GM19023 (cell line): ENCODE data around the gene OGFOD2.
"Not testable (repeated sequence)": the region's sequence is repeated elsewhere in the genome, so short reads cannot be mapped to it uniquely, and the experiment has no call there.

Experiments used
- ATAC-seq: cut with Tn5 transposase; IDR thresholded peaks from one replicate; pipeline ENCODE4 v1.9.1; 2021; ENCODE audit warnings: mild to moderate bottlenecking, moderate library complexity; ENCODE audit not compliant: unreplicated experiment

Gene OGFOD2

GRCh38 chr12:122974892-122975789 lies at the start of gene OGFOD2:
Gene OGFOD2, plus strand, starts transcription at chr12:122975244. Its CDS starts 8 bp downstream, at chr12:122975252.
- ATAC-seq: peak; percentile 74

GRCh38 chr12:122927756-122928403 lies 47.2 kb upstream of the OGFOD2 start:
- ATAC-seq: no peak

DNA sequence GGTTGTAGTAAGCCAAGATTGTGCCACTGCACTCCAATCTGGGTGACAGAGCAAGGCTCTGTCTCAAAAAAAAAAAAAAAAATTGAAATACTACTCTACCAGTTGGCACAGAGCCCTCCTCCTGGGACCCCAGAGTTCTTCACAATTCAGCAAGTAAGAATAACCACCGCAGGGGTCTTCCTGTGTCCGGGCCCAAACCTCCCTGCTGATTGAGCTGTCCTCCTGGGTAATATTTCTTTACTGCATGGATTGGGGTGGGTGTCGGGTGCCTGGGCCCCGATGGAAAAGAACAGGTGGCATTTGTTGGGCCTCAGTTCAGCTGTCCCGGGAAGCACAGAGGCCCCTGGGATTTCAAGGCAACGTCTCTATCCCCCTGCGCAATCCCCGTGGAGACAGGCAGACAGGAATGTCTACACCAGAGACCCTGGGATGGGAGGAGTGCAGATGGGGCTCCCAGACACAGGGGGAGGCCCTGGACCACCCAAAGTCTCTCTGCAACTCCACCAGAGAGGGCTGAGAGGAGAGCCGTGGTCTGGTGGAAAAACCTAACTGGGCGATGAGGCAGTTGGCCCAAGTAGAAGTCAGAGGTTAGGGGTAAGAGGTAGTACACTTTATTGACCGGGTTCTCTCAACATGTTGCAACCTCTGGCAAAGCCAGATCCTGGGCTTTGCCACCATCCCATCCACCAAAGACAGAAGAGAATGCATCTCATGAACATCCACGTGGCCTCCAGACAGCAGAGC lies 46.5 kb upstream of the OGFOD2 start:
- ATAC-seq: no peak

DNA sequence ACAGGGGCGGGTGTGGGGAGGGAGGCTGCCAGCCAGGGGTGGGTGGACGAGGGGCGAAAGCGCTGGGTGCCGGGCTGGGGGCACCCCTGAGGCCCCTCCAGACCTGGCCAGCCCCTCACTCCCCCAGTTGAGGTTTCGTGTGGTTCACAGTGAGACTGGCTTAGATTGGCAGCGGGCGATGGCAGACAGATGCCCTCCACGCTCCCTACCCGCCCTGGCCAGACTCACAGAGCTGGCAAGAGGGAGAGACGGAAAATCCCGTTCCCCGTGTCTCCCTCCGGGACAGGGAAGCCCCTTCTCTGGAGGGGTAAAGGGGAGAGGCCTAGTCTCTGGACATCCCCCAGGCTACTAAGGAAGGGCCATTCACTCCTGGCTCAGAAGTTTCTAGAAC lies 45.9 kb upstream of the OGFOD2 start:
- no peak for ATAC-seq

GRCh38 chr12:122929812-122930211 lies 45.2 kb upstream of the OGFOD2 start:
- no peak for ATAC-seq

DNA sequence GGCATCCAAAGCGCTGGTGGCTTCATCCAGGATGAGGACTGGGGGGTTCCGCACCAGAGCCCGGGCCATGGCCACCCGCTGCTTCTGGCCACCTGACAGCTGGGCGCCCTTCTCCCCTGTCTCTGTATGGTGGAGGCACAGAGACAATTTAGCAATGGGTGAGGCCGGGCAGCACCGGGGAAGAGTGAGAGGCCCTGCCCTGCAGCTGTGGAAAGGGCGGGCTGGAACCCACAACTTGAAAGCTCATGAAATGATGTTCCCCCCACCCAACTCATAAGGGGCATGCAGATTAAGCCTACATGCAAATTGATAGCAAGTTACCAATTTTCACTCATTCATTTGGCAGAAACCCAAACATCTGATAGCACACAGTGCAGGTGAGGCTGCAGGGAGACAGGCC lies 42.8 kb upstream of the OGFOD2 start:
- no peak for ATAC-seq

GRCh38 chr12:122934722-122935121 lies 40.3 kb upstream of the OGFOD2 start:
- ATAC-seq: no peak

DNA sequence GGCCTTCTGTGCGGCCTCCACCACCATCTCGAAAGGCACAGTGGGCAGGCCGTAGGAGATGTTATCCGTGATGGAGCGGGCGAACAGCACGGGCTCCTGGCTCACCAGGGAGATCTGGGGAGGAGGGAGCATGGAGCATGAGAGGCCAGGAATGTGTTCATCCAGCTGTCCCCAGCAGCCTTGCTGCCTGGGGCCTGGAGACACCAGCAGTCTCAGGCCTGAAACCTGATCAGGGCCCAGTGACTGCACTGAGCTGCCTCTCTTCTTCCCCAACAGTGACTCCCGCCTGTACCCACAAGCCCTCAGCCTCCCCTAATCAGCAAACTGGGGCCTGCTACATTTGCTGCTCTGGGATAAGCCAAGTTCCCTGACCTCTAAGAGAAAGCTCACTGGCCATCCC lies 39.7 kb upstream of the OGFOD2 start:
- no peak for ATAC-seq

- ATAC-seq: no peak
These were observed 37.4 kb upstream of the OGFOD2 start for GRCh38 chr12:122937622-122938091.

- ATAC-seq: no peak
These were observed 35.9 kb upstream of the OGFOD2 start for GRCh38 chr12:122939125-122939524.

- ATAC-seq: not testable (repeated sequence)
These were observed 33.7 kb upstream of the OGFOD2 start for GRCh38 chr12:122941351-122941750.

DNA sequence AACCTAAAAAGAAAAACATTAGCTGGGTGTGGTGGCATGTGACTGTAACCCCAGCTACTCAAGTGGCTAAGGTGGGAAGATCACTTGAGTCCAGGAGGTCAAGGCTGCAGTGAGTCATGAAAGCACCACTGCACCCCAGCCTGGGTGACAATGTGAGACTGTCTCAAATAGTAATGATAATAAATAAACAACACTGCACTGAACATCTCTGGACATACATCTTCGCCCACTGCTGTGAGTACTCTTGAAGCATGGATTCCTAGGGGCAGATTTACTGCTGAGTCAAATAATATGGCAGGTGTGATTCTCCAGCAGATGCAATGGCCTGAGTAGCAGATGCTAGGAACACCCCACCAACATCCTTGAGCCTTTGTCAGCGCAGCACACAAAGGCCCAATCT lies 32.4 kb upstream of the OGFOD2 start:
- no peak for ATAC-seq

DNA sequence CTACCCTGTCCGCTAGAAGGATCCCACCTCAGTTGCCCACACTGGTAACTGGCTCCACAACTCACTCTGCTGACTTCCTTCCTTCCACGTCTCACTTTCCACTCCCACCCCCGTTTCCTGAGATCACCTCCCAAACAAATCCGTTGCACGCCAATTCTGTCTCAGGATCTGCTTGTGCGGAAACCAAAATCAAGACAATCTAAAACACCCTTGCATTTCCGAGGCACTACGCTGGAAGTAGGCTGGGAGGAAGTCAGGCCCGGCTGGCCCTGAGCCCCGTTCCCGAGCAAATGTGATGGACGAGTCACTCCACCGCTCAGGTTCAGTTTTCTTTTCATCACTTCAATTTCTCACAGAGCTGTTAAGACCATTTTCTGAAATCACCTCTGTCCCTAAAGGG lies 31.8 kb upstream of the OGFOD2 start:
- no peak for ATAC-seq

DNA sequence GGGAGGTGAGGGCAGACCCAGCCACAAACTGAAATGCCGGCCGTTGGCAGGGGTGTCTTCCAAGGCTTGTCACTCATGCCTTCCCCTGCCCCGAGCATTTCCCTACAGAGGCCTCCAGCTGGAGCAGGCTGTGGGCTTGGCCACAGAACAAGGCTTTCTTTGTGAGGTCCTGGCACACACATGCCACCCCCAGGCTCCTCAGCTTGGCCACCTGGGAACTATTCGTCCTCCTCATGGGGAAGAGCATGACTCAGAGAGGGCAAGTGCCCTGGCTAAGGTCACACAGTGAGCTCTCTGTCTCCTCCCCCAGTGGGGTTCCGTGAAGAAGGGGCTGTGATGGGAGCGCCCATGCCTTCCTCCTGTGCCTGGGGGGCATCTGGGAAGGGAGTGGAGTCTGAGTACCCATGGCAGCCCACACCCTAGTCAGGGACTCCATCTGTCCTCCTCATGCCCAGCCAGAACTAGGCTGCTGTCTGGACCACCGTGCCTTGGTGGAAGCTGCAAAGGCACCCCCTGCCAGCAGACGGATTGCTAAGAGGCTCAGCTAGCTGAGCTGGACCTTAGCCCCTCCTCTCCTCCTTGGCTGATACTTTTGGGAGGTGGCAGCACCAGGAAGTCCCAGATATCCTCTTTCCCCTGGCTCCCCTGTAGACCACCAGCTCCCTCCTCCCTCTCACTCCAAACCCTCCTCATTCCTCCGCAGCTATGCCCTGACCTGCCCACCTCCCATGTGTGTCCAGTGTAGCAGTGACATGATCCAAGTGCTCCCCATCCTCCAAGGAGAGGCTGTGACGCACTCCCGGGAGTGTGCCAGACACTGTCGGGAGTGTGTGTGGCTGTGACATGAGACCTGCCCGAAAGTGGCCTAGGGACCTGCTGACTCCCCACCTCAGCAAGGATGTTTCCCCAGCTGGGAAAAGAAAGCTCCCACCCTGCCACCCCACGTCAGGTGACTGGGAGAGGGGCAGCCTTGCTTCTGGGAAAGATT lies 30.1 kb upstream of the OGFOD2 start:
- no peak for ATAC-seq

DNA sequence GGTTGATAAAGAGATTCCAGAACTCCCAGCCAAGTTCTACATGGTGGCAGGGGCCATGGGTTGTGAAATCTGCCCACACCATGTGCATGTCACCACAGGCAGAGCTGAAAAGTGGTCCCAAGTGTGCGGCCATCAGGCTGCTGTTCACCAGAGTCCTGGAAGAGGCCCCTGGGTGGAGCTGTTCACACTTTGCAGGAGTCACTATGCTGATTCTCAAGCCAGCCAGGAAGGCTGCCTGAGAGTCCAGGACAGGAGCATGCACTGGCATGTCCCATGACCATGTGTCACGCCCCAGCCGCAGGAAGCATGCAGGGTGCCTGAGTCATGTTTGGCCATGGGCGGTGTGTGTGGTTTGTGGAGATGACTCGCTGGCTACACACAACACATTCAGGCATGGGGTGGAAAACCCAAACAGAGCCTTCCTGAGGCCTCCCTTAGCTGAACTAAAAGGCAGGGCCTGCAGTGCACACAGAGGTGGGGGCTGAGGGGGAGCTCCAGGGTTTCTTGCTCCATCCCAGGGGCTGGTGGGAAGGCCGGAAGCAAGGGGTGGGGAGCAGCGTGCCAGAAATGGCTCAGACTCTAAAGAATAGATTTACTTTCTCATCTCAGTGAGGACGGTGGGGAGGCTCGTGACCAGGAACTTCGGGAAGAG lies 28.2 kb upstream of the OGFOD2 start:
- ATAC-seq: peak; percentile 53

- ATAC-seq: peak; percentile 18
These were observed 27.7 kb upstream of the OGFOD2 start for GRCh38 chr12:122947352-122947792.

DNA sequence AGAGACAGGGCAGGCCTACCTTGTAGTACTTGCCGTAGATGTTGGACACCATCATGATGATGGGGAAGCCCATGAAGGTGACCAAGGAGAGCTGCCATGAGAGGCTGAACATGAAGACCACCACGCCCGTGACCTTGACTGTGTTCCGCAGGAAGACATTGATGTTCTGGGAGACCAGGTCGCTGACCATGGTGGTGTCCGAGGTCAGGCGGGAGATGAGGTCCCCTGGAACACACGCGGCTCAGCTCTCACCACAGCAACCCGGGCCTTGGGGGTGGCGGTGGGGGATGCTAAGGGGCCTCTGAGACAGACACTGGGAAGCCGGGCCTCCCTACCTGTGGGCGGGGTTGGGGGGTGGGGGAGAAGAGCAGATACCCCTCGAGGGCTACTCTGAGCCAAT lies 26.4 kb upstream of the OGFOD2 start:
- no peak for ATAC-seq

GRCh38 chr12:122949405-122949804 lies 25.6 kb upstream of the OGFOD2 start:
- no peak for ATAC-seq

DNA sequence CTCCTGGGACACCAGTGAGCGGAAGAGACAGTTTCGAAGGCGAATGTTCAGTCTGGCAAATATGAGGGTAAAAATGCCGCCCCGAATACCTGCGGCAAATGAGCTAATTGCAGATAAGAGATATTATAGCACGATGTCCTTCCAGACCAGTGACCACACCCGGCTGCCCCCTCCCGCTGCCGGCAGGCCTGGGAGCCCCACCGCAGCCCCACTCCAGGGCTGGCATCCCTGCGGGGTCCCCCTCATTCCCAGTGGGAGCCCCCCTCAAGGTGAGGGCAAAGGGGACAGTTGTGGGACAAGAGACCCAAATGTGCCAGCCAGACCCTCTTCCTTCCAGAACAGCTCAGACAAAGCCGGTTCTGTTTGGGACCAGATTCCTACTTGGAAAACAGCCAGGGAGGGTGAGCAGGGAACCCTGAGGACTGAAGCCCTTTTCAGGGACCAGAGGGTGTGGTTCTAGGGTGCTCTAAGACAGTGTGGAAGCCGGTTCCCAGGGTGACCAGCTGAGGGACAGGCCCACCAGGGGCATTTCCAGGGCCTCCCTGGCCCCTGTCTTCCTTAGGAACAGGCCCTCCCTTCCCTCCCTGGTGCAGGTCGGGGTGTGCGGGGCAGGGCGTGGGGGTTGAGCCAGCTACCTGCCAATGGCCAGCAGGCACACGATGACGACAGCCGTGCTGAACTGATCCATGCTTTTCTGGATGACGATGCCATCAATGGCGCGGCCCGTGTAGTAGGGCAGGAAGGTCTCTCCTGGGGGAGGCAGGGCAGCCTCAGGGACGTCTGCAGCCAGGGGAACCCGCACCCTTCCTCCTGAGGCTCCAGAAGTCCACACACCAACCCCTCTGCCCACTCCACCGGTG lies 25.0 kb upstream of the OGFOD2 start:
- no peak for ATAC-seq
